Tibial nerve (tissue), 3 donors: ENCODE data around the gene EHF.

Source experiments
- POLR2A ChIP-seq, 2 donors: fragments of 450-650 bp; IDR thresholded peaks; one replicate each; pipeline ENCODE4 v1.6.1; 2017; ENCODE audit warnings: antibody characterized with exemption in 2 of 2, mild to moderate bottlenecking in 2 of 2, moderate library complexity in 2 of 2
- TF ChIP-seq, protein P1 (sequence below), 5 experiments: fragments of 200-600 bp in 3 of 5; fragments of 450-650 bp in 2 of 5; sonication (generic) in 3 of 5; IDR thresholded peaks; one replicate each; pipeline ENCODE4 v1.5.1; 2016 to 2019; ENCODE audit warnings: antibody characterized with exemption in 5 of 5, mild to moderate bottlenecking in 3 of 5, moderate library complexity in 2 of 5

DNA sequence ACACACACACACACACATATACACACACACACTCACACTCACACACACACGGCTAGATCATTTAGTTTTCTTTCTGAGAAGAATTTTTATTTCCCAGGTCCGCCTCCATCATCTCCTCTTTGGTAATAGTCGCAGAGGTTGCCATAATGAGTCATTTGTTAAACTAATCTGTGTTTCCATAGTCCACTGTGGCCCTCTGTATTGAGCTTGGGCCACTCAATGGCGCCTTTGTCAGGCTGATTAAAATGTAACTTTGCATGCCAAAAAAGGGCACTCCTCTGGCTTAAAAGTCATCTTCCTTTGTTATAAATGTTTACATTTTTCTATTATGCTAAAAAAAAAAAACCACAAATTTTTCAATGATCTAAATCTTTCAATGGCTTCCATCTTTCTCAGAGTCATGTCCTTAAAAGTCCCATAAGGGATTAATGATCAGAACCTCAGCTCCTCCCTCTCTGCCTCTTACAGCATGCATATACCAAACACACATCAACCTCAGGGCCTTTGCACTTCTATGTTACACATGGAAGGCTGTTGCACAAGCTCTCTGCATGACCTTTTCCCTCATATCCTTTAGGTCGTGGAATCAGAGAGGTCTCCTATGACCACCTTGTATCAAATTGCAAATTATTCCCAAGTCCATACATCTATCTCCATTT, 35.3 kb downstream of the EHF start:
- TF ChIP-seq, protein P1, sequence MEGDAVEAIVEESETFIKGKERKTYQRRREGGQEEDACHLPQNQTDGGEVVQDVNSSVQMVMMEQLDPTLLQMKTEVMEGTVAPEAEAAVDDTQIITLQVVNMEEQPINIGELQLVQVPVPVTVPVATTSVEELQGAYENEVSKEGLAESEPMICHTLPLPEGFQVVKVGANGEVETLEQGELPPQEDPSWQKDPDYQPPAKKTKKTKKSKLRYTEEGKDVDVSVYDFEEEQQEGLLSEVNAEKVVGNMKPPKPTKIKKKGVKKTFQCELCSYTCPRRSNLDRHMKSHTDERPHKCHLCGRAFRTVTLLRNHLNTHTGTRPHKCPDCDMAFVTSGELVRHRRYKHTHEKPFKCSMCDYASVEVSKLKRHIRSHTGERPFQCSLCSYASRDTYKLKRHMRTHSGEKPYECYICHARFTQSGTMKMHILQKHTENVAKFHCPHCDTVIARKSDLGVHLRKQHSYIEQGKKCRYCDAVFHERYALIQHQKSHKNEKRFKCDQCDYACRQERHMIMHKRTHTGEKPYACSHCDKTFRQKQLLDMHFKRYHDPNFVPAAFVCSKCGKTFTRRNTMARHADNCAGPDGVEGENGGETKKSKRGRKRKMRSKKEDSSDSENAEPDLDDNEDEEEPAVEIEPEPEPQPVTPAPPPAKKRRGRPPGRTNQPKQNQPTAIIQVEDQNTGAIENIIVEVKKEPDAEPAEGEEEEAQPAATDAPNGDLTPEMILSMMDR (IDR thresholded peaks at IDR 0.05): no peak
- no peak for TF ChIP-seq POLR2A (IDR thresholded peaks at IDR 0.05)
